AG20443 (cell line): Measurements from ENCODE around the gene CSAG2.
"Not testable (repeated sequence)": the region's sequence is repeated elsewhere in the genome, so short reads cannot be mapped to it uniquely, and the experiment has no call there.

Experiments used
- DNase-seq: peaks from one replicate; pipeline ENCODE4 v3.0.0; 2012; ENCODE audit warnings: low spot score, mixed read lengths

The CSAG2 gene

DNA sequence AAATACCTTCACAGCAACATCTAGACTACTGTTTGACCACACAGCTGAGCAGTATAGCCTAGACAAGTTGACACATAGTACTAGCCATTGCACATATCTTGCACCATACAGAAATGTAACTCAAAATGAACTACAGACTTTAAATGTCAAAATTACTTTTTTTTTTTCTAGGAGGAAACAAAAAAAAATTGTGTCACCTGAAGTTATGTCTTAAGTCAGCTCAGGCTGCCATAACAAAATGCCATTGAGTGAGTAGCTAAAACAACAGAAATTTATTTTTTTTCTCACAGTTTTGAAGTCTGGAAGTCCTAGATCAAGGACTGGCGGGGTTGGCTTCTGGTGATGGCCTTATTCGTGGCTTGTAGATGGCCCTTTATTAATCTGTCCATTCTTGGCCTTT lies at the start of gene CSAG2:
TSS of gene CSAG2 (minus strand) at position 101 of the 400 bp plus-strand sequence. CDS start 161 bp downstream, outside the sequence.
- not testable (repeated sequence) for DNase-seq

DNA sequence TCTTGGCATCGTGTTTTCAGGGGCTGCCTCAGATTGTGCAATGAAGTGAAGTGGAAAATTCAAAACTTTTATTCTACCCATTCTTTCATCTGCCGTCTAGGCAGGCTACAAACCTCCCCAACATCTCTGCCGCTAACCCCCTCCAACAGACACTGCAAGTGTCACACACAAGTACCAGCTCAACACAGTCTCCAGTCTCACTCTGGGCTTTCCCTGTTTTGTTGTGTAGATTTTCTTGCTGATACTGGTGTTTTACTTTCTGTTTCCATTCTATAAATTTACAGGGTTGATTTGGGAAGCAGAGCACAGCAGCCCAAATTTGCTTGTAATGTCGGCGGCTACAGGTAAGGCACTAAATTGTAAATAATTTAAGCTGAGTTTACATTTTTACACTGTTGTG lies 45.8 kb upstream of the CSAG2 start:
- not testable (repeated sequence) for DNase-seq

GRCh38 chrX:152753686-152754650 lies 44.9 kb upstream of the CSAG2 start, which contains the start of gene MAGEA2:
Gene MAGEA2 (minus strand): TSS chrX:152753842. CDS start chrX:152751363, 2,479 bp downstream.
- not testable (repeated sequence) for DNase-seq

GRCh38 chrX:152738560-152738959 lies 29.5 kb upstream of the CSAG2 start:
- DNase-seq = no peak

GRCh38 chrX:152736528-152736927 lies 27.5 kb upstream of the CSAG2 start:
- not testable (repeated sequence) for DNase-seq

DNA sequence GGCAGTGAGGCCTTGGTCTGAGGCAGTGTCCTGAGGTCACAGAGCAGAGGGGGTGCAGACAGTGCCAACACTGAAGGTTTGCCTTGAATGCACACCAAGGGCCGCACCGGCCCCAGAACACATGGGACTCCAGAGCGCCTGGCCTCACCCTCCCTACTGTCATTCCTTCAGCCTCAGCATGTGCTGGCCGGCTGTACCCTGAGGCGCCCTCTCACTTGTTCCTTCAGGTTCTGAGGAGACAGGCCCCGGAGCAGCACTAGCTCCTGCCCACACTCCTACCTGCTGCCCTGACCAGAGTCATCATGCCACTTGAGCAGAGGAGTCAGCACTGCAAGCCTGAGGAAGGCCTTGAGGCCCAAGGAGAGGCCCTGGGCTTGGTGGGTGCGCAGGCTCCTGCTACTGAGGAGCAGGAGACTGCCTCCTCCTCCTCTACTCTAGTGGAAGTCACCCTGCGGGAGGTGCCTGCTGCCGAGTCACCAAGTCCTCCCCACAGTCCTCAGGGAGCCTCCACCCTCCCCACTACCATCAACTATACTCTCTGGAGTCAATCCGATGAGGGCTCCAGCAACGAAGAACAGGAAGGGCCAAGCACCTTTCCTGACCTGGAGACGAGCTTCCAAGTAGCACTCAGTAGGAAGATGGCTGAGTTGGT lies 26.9 kb upstream of the CSAG2 start:
- DNase-seq = no peak

DNA sequence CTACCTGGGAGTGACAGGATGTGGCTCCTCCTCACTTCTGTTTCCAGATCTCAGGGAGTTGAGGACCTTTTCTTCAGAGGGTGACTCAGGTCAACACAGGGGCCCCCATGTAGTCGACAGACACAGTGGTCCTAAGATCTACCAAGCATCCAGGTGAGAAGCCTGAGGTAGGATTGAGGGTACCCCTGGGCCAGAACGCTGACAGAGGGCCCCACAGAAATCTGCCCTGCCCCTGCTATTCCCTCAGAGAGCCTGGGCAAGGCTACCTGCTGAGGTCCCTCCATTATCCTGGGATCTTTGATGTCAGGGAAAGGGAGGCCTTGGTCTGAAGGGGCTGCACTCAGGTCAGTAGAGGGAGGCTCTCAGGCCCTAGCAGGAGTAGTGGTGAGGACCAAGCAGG lies 26.0 kb upstream of the CSAG2 start:
- no peak for DNase-seq

DNA sequence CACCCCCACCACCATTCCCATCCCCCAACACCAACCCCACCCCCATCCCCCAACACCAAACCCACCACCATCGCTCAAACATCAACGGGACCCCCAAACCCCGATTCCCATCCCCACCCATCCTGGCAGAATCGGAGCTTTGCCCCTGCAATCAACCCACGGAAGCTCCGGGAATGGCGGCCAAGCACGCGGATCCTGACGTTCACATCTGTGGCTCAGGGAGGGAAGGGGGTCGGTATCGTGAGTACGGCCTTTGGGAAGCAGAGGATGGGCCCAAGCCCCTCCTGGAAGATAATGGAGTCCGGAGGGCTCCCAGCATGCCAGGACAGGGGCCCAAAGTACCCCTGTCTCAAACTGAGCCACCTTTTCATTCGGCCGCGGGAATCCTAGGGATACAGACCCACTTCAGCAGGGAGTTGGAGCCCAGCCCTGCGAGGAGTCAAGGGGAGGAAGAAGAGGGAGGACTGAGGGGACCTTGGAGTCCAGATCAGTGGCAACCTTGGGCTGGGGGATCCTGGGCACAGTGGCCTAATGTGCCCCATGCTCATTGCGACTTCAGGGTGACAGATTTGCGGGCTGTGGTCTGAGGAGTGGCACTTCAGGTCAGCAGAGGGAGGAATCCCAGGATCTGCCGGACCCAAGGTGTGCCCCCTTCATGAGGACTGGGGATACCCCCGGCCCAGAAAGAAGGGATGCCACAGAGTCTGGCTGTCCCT lies 25.2 kb upstream of the CSAG2 start:
- DNase-seq = not testable (repeated sequence)

GRCh38 chrX:152733261-152733975 lies 24.3 kb upstream of the CSAG2 start, which contains the start of the genes CSAG1 and MAGEA12:
Gene CSAG1 (minus strand): TSS chrX:152733721. CDS start chrX:152732460, 1,261 bp downstream.
Gene MAGEA12 (plus strand): TSS chrX:152733757. CDS start chrX:152736162, 2,405 bp downstream.
- no peak for DNase-seq

DNA sequence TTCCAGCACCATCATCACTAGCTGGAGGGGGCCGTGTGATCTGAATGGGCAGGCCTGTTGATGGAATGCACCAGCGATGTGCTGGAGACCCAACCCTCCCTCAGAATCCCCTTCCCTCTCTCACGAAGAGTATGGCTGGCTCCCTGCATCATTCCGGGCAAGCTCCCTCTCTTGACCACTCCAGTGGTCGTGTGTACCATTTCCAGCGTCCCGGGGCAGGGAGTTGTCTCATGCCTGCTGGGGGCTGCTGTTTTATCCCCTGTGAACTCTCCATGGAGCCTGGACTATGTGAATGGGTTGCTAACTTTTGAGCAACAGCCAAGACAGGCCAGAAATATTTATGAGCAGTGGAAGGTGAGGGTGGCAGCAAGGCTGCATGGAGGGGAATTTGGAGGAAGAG lies 16.3 kb upstream of the CSAG2 start:
- DNase-seq = no peak

DNA sequence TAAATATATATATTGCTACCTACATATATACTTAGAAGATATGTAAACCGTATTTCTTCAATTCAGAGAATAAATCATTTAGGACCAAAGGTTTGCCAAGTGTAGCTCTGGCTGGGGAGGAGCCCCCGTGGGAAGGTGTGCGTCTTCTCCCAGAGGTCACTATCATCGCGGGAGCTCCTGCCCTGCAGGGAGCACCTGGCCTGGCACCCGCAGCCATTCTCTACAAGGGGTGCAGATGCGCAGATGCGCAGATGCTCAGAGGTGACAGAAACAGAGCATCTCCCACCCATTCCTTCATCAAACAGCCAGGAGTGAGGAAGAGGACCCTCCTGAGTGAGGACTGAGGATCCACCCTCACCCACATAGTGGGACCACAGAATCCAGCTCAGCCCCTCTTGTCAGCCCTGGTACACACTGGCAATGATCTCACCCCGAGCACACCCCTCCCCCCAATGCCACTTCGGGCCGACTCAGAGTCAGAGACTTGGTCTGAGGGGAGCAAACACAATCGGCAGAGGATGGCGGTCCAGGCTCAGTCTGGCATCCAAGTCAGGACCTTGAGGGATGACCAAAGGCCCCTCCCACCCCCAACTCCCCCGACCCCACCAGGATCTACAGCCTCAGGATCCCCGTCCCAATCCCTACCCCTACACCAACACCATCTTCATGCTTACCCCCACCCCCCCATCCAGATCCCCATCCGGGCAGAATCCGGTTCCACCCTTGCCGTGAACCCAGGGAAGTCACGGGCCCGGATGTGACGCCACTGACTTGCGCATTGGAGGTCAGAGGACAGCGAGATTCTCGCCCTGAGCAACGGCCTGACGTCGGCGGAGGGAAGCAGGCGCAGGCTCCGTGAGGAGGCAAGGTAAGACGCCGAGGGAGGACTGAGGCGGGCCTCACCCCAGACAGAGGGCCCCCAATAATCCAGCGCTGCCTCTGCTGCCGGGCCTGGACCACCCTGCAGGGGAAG lies 5.0 kb upstream of the CSAG2 start, which contains the start of gene MAGEA2B:
TSS of gene MAGEA2B (plus strand) at position 814 of the 973 bp plus-strand sequence. CDS start 2,479 bp downstream, outside the sequence.
- not testable (repeated sequence) for DNase-seq

- not testable (repeated sequence) for DNase-seq
Observed at GRCh38 chrX:152713195-152713594, 4.1 kb upstream of the CSAG2 start.

DNA sequence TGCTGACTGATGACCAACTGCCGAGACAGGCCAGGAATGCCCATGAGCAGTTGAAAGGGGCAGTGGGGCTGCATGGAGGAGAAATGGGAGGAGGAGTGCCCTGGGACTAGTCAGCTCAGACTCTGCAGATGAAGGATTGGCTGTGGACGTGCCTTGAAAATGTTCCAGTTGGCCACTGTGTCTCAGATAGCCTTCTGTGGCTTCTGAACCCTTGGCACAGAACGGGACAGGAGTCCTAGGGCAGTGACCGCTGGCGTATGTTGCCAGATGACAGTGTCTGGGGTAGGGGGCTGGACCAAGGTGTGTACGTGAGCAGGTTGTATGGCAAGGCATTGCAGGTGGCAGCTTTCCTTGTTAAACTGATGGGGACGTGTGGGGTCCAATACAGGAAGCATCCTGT lies 2.6 kb downstream of the CSAG2 start:
- DNase-seq = not testable (repeated sequence)

GRCh38 chrX:152700390-152700789 lies 8.7 kb downstream of the CSAG2 start:
- not testable (repeated sequence) for DNase-seq

DNA sequence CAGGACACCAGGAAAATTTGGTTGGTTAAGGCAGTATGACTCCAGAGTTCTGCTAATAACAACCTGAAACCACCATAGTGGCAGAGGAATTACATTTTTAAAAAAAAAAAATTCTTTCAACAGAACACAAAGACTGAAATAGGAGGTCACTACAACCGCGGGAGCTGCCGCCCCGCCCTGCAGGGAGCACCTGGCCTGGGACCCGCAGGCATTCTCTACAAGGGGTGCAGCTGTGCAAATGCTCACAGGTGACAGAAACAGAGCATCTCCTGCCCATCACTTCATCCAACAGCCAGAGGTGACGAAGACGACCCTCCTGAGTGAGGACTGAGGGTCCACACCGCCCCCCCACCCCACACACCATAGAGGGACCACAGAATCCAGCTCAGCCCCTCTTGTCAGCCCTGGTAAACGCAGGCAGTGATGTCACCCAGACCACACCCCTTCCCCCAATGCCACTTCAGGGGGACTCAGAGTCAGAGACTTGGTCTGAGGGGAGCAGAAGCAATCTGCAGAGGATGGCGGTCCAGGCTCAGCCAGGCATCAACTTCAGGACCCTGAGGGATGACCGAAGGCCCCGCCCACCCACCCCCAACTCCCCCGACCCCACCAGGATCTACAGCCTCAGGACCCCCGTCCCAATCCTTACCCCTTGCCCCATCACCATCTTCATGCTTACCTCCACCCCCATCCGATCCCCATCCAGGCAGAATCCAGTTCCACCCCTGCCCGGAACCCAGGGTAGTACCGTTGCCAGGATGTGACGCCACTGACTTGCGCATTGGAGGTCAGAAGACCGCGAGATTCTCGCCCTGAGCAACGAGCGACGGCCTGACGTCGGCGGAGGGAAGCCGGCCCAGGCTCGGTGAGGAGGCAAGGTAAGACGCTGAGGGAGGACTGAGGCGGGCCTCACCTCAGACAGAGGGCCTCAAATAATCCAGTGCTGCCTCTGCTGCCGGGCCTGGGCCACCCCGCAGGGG lies 10.8 kb downstream of the CSAG2 start, which contains the start of gene MAGEA3:
TSS of gene MAGEA3 (plus strand) at position 843 of the 980 bp plus-strand sequence. CDS start 2,039 bp downstream, outside the sequence.
- not testable (repeated sequence) for DNase-seq

DNA sequence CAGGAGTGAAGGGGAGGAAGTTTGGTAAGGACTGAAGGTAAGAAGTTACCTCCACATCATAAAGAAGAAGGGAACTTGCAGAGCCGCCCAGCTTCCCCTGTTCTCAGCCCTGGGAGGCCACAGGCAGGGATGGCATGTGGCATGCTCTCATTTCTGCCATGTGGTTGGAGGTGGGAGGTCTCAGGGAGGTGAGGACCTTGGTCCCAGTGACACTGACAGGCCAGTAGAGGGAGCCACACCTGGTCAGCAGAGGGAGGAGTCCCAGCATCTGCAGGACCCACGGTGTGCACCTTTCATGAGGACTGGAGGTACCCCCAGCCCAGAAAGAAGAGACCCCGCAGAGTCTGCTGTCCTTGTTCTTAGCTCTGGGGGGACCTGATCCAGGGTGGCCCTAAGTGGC lies 28.1 kb downstream of the CSAG2 start:
- not testable (repeated sequence) for DNase-seq

- DNase-seq = not testable (repeated sequence)
Observed at GRCh38 chrX:152674652-152675051, 34.4 kb downstream of the CSAG2 start.

DNA sequence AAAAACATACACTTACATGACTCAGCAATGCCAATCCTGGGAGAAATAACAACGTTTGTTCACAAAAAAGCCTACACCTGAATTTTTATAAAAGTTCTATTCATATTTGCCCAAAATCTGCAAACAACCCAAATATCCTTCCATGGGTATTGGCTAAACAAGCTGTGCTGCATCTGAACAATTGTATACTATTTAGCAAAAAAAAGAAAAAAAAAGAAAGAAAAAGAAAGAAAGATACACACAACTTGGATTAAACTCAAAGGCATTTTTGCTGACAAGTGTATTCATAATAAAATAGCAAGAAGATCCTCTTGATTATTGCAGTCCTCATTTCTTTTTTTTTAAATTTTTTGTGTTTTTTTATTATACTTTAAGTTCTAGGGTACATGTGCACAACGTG lies 34.9 kb downstream of the CSAG2 start:
- DNase-seq = no peak
